BLaER1 (cell line): ENCODE data around the gene MEGF11.

Experiments used
- H3K27ac ChIP-seq: shearing (Covaris generic); formaldehyde crosslinking; 2 replicates; pipeline ENCODE4 v1.8.1; 2022
- H3K27me3 ChIP-seq: shearing (Covaris generic); formaldehyde crosslinking; 2 replicates; pipeline ENCODE4 v1.8.1; 2022
- H3K36me3 ChIP-seq: shearing (Covaris generic); formaldehyde crosslinking; 2 replicates; pipeline ENCODE4 v1.8.1; 2022
- H3K4me1 ChIP-seq: shearing (Covaris generic); formaldehyde crosslinking; 2 replicates; pipeline ENCODE4 v1.8.1; 2022
- H3K4me2 ChIP-seq: shearing (Covaris generic); formaldehyde crosslinking; 2 replicates; pipeline ENCODE4 v1.8.1; 2022
- H3K4me3 ChIP-seq: shearing (Covaris generic); formaldehyde crosslinking; 2 replicates; pipeline ENCODE4 v1.8.1; 2022
- H3K9ac ChIP-seq: shearing (Covaris generic); formaldehyde crosslinking; 2 replicates; pipeline ENCODE4 v1.8.1; 2022
- H3K9me3 ChIP-seq: shearing (Covaris generic); formaldehyde crosslinking; 2 replicates; pipeline ENCODE4 v1.8.1; 2022
- H4K20me1 ChIP-seq: shearing (Covaris generic); formaldehyde crosslinking; 2 replicates; pipeline ENCODE4 v1.8.1; 2022
- Cebpa-rat ChIP-seq: shearing (Covaris generic); IDR thresholded peaks from 2 replicates; pipeline ENCODE4 v1.8.1; 2022

MEGF11 gene

GRCh38 chr15:66100761-66101160, 152.8 kb downstream of the MEGF11 start:
- TF ChIP-seq Cebpa-rat: no peak
- Histone ChIP-seq H3K27ac (no peak overlapping the region), H3K9me3 (no peaks in the 10 kb centered on the region), H3K27me3 (no peaks in the 10 kb centered on the region), H3K4me1 (peaks cover 27% of the 10 kb centered on the region), H3K9ac (no peak overlapping the region), H3K4me2 (no peak overlapping the region), H3K36me3 (no peaks in the 10 kb centered on the region), H4K20me1 (no peaks in the 10 kb centered on the region), H3K4me3 (no peak overlapping the region)

- no peak overlapping the region for H3K27ac ChIP-seq
- no peaks in the 10 kb centered on the region for H3K9me3 ChIP-seq
- peaks cover 28% of the 10 kb centered on the region for H3K4me1 ChIP-seq
- H3K36me3 ChIP-seq: no peaks in the 10 kb centered on the region
- no peaks in the 10 kb centered on the region for H3K27me3 ChIP-seq
- H3K4me3 ChIP-seq: no peak overlapping the region
- no peak overlapping the region for H3K9ac ChIP-seq
- TF ChIP-seq Cebpa-rat: no peak
- H3K4me2 ChIP-seq: no peak overlapping the region
- H4K20me1 ChIP-seq: no peaks in the 10 kb centered on the region
Observed at GRCh38 chr15:66099950-66100671, 153.4 kb downstream of the MEGF11 start.

GRCh38 chr15:66098022-66098363, 155.6 kb downstream of the MEGF11 start:
- H3K27me3 ChIP-seq: no peaks in the 10 kb centered on the region
- H4K20me1 ChIP-seq: no peaks in the 10 kb centered on the region
- H3K4me1 ChIP-seq: peaks cover 18% of the 10 kb centered on the region
- no peaks in the 10 kb centered on the region for H3K9me3 ChIP-seq
- TF ChIP-seq Cebpa-rat: no peak
- H3K4me2 ChIP-seq: no peak overlapping the region
- no peak overlapping the region for H3K27ac ChIP-seq
- H3K9ac ChIP-seq: no peak overlapping the region
- no peak overlapping the region for H3K4me3 ChIP-seq
- H3K36me3 ChIP-seq: no peaks in the 10 kb centered on the region

DNA sequence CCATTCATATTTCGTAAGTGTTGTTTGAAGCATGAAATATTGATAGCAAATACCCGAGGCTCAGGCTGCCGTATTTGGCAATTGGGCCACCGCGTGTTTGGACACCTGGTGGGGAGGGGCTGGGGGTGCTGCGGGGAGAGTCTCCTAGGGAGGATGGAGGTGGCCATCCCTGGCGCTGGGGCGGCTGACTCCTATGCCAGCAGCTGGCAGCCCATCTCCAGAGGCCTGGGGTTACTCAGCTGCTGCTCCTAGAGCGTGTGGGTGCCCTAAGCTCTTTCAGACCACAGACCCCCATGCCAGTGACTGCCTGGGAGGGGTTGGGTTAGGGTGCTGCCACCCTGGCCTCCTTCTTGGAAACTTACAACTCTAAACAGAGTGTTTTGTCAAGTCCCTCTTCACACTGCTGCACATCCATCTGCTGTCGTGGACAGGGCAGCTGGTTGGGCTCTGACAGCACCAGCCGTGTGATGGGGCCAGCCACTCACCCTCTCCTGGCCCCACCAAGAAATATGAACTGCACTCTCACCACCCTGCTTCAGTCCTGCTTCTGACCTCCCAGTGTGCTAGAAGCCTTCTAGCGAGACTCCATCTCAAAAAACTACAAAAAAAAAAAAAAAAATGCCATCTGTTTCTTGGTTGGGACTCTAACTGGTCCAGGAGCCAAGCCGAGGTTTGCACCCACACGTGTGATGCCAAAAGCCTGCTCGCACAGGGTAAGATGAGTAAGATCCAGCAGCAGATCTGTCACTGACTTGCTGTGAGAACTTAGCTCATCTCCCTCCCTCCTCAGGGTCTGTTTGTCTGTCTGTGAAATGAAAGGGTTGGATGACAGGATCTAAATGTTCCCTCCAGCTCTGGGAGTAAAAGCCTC, 156.2 kb downstream of the MEGF11 start:
- Histone ChIP-seq H3K27me3 (no peaks in the 10 kb centered on the region), H4K20me1 (no peaks in the 10 kb centered on the region), H3K9me3 (no peaks in the 10 kb centered on the region), H3K4me2 (no peak overlapping the region), H3K9ac (no peak overlapping the region), H3K4me1 (peaks cover 22% of the 10 kb centered on the region), H3K27ac (no peak overlapping the region), H3K36me3 (no peaks in the 10 kb centered on the region), H3K4me3 (no peak overlapping the region)
- TF ChIP-seq Cebpa-rat: no peak

DNA sequence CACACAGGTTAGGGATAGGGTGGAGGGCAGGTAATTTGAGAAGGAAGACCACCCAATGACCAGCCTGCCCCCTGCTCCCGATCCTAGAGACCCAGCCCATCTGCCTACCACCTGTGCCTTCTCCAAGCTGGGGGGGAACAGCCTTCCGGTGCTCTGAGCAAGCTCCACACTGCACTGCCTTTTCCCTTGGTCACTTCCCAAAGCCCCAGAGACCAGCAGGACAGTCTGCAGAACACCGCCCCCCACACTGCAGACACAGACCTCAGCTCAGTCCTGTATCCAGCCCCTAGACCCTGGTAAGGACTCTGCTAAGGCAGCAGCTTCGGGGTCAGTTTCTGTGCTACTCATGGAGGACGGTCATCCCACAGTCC, 156.9 kb downstream of the MEGF11 start:
- peaks cover 22% of the 10 kb centered on the region for H3K4me1 ChIP-seq
- no peaks in the 10 kb centered on the region for H4K20me1 ChIP-seq
- H3K27me3 ChIP-seq: no peaks in the 10 kb centered on the region
- no peaks in the 10 kb centered on the region for H3K9me3 ChIP-seq
- H3K9ac ChIP-seq: no peak overlapping the region
- H3K4me2 ChIP-seq: no peak overlapping the region
- no peak overlapping the region for H3K4me3 ChIP-seq
- no peak for TF ChIP-seq Cebpa-rat
- no peak overlapping the region for H3K27ac ChIP-seq
- H3K36me3 ChIP-seq: no peaks in the 10 kb centered on the region

- Histone ChIP-seq H3K4me3 (no peak overlapping the region), H3K36me3 (no peaks in the 10 kb centered on the region), H3K27me3 (no peaks in the 10 kb centered on the region), H3K9ac (no peak overlapping the region), H4K20me1 (no peaks in the 10 kb centered on the region), H3K4me2 (0 out of 2 replicates have a peak overlapping the region, but pooled peaks have one; percentile 34), H3K27ac (no peak overlapping the region), H3K4me1 (peaks cover 16% of the 10 kb centered on the region), H3K9me3 (no peaks in the 10 kb centered on the region)
- no peak for TF ChIP-seq Cebpa-rat
Observed at GRCh38 chr15:66095871-66096687, 157.5 kb downstream of the MEGF11 start.

DNA sequence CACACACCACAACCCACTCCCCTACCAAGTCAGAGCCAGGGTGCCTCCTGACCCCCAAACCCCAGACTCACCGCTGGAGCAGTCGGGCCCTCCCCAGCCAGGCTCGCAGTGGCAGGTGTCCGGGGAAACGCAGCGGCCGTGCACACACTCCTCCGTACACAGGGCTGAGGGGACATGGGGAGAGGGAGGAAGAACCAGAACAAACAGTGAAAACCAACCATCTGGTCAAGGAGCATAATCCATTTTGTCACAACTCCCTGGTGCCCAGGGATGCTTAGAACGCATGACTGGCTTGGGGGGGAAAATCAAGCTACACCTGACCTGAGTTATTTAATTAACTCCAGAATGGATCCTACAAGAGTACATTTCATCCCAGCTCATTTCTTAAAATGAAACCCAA, 159.2 kb downstream of the MEGF11 start:
- H3K4me2 ChIP-seq: no peak overlapping the region
- no peak for TF ChIP-seq Cebpa-rat
- H4K20me1 ChIP-seq: no peaks in the 10 kb centered on the region
- H3K36me3 ChIP-seq: no peaks in the 10 kb centered on the region
- peaks cover 15% of the 10 kb centered on the region for H3K4me1 ChIP-seq
- no peak overlapping the region for H3K27ac ChIP-seq
- no peak overlapping the region for H3K4me3 ChIP-seq
- H3K27me3 ChIP-seq: no peaks in the 10 kb centered on the region
- H3K9me3 ChIP-seq: no peaks in the 10 kb centered on the region
- H3K9ac ChIP-seq: no peak overlapping the region

- no peak overlapping the region for H3K27ac ChIP-seq
- H3K27me3 ChIP-seq: no peaks in the 10 kb centered on the region
- no peak for TF ChIP-seq Cebpa-rat
Observed at GRCh38 chr15:66092053-66093016, 161.2 kb downstream of the MEGF11 start.

DNA sequence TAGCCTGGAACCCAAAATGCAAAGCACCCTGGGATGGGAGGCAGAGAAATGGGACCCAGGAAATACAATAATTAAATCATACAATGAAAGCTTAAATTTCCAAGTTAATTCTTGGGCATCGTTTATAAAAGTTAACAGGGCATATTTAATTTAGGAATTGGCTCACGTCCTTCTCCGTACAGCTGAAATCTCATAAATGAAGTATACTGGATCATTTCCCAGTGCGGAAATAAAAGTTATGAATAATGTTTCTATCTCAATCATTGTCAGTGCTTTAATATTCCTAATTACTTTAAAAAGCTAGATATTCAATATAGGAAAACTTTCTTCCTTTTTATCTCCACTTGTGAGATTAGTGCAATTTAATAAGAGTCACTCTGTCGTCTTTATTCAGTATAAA, 164.0 kb downstream of the MEGF11 start:
- Histone ChIP-seq H3K4me2 (no peak overlapping the region), H3K9ac (no peak overlapping the region), H4K20me1 (no peaks in the 10 kb centered on the region), H3K4me3 (no peak overlapping the region), H3K27me3 (no peaks in the 10 kb centered on the region), H3K4me1 (peaks cover 12% of the 10 kb centered on the region), H3K36me3 (no peaks in the 10 kb centered on the region), H3K9me3 (no peaks in the 10 kb centered on the region), H3K27ac (no peak overlapping the region)
- TF ChIP-seq Cebpa-rat: no peak

More at GRCh38 chr15:66092053-66093016, 161.2 kb downstream of the MEGF11 start:
- H3K4me2 ChIP-seq: peak overlapping the region; percentile 26
- no peaks in the 10 kb centered on the region for H3K36me3 ChIP-seq
- no peak overlapping the region for H3K4me3 ChIP-seq
- H3K9ac ChIP-seq: no peak overlapping the region
- no peaks in the 10 kb centered on the region for H3K9me3 ChIP-seq
- no peaks in the 10 kb centered on the region for H4K20me1 ChIP-seq
- H3K4me1 ChIP-seq: peaks cover 20% of the 10 kb centered on the region
